Hepatocyte (in vitro differentiated cells): ENCODE data around the gene MICAL3. TPM values are rescaled to one million over a fixed set of nuclear protein-coding genes. Genes with fewer than 3 reads are reported as not detected.

Source experiments
- DNase-seq: peaks from one replicate; pipeline ENCODE4 v3.0.0-alpha.2; 2016; ENCODE audit warnings: low spot score
- H2AFZ ChIP-seq: fragments of 200-600 bp; sonication (generic); 2 replicates; pipeline ENCODE4 v1.6.0; 2016; ENCODE audit warnings: antibody characterized with exemption, mild to moderate bottlenecking
- H3K27ac ChIP-seq: fragments of 200-600 bp; sonication (generic); 2 replicates; pipeline ENCODE4 v1.5.1; 2016; ENCODE audit warnings: mild to moderate bottlenecking
- H3K27me3 ChIP-seq: fragments of 200-600 bp; sonication (generic); 2 replicates; pipeline ENCODE4 v1.6.1; 2016
- H3K36me3 ChIP-seq: fragments of 200-600 bp; sonication (generic); replicated peaks from 2 replicates; pipeline ENCODE4 v1.5.1; 2016; ENCODE audit warnings: low read depth; ENCODE audit not compliant: insufficient read depth
- H3K4me1 ChIP-seq: fragments of 200-600 bp; sonication (generic); 2 replicates; pipeline ENCODE4 v1.5.1; 2016; ENCODE audit warnings: mild to moderate bottlenecking, moderate library complexity; ENCODE audit not compliant: insufficient read depth
- H3K4me2 ChIP-seq: fragments of 200-600 bp; sonication (generic); 2 replicates; pipeline ENCODE4 v1.6.0; 2016
- H3K4me3 ChIP-seq: fragments of 200-600 bp; sonication (generic); 2 replicates; pipeline ENCODE4 v1.5.1; 2016; ENCODE audit warnings: mild to moderate bottlenecking
- H3K79me2 ChIP-seq: fragments of 200-600 bp; sonication (generic); 2 replicates; pipeline ENCODE4 v1.6.0; 2017; ENCODE audit warnings: mild to moderate bottlenecking
- H3K9me2 ChIP-seq: fragments of 200-600 bp; sonication (generic); replicated peaks from 2 replicates; pipeline ENCODE4 v1.6.0; 2017; ENCODE audit warnings: mild to moderate bottlenecking; ENCODE audit not compliant: insufficient read depth
- H3K9me3 ChIP-seq: fragments of 200-600 bp; sonication (generic); 2 replicates; pipeline ENCODE4 v1.5.1; 2016; ENCODE audit warnings: low read depth, mild to moderate bottlenecking
- H4K20me1 ChIP-seq: fragments of 200-600 bp; sonication (generic); 2 replicates; pipeline ENCODE4 v1.6.0; 2016; ENCODE audit warnings: mild to moderate bottlenecking; ENCODE audit not compliant: insufficient read depth, poor library complexity, severe bottlenecking
- EZH2 ChIP-seq: fragments of 200-600 bp; sonication (generic); IDR thresholded peaks from 2 replicates; pipeline ENCODE4 v1.6.1; 2016; ENCODE audit warnings: antibody characterized with exemption, mild to moderate bottlenecking, borderline replicate concordance
- EZH2phosphoT487 ChIP-seq: fragments of 200-600 bp; sonication (generic); IDR thresholded peaks from one replicate; pipeline ENCODE4 v1.6.1; 2018; ENCODE audit warnings: antibody characterized with exemption, mild to moderate bottlenecking, low read depth, moderate library complexity; ENCODE audit not compliant: unreplicated experiment, severe bottlenecking
- WGBS: methylation state at CpG from one replicate; pipeline ENCODE4 v1.1.6; 2016; ENCODE audit warnings: low lambda C conversion rate; ENCODE audit errors: missing lambda C conversion rate; 5-methylcytosine and 5-hydroxymethylcytosine counted together
- polyA plus RNA-seq: library from polyadenylated mRNA; unstranded; fragments of >200 nt; fragmentation: Nextera tagmentation; extraction: Ambion mirVana; gene quantifications from 2 replicates; pipeline ENCODE4 v1.2.1, GENCODE V29; 2016
- total RNA-seq: library from RNA; depleted of rRNA; stranded (reverse); fragments of >200 nt; gene quantifications from 2 replicates; pipeline ENCODE4 v1.2.3, GENCODE V29; 2014
- TF ChIP-seq, protein P1 (sequence below): fragments of 200-600 bp; sonication (generic); IDR thresholded peaks from 2 replicates; pipeline ENCODE4 v1.5.1; 2016; ENCODE audit warnings: antibody characterized with exemption, mild to moderate bottlenecking; ENCODE audit not compliant: poor library complexity

The MICAL3 gene
- total and polyA plus RNA-seq, 2 experiments from 2014 or later, result 4.6 to 22.7 TPM

DNA sequence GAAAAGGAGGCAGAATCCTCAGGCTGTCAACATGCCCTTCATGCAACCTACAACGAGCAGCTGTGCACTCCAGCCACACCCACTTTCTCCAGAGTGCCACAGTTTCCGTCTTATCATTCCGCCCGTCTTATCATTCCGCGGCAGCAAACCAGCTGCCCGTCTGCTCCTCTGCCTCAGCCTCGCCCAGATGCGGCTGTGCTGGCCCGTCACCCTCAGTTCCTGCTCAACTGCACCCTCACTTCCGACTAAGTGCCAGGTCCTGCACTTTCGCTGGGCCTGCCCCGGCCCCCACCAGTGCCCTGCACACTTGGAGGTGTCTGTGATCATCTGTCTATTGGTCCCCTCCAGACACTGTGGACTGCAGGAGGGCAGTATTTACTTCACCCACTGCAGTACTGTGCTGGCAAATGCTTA is 43.7 kb downstream of the MICAL3 start:
- Histone ChIP-seq H3K4me3 (no peak overlapping the region), H3K4me1 (peaks cover 14% of the 10 kb centered on the region), H3K79me2 (peaks cover 76% of the 10 kb centered on the region), H3K27ac (no peak overlapping the region), H3K9me2 (no peaks in the 10 kb centered on the region), H4K20me1 (peaks cover 48% of the 10 kb centered on the region), H3K9me3 (no peaks in the 10 kb centered on the region), H3K4me2 (peak overlapping the region; percentile 66), H2AFZ (no peak overlapping the region), H3K27me3 (no peaks in the 10 kb centered on the region), H3K36me3 (no peaks in the 10 kb centered on the region)
- TF ChIP-seq, protein P1, sequence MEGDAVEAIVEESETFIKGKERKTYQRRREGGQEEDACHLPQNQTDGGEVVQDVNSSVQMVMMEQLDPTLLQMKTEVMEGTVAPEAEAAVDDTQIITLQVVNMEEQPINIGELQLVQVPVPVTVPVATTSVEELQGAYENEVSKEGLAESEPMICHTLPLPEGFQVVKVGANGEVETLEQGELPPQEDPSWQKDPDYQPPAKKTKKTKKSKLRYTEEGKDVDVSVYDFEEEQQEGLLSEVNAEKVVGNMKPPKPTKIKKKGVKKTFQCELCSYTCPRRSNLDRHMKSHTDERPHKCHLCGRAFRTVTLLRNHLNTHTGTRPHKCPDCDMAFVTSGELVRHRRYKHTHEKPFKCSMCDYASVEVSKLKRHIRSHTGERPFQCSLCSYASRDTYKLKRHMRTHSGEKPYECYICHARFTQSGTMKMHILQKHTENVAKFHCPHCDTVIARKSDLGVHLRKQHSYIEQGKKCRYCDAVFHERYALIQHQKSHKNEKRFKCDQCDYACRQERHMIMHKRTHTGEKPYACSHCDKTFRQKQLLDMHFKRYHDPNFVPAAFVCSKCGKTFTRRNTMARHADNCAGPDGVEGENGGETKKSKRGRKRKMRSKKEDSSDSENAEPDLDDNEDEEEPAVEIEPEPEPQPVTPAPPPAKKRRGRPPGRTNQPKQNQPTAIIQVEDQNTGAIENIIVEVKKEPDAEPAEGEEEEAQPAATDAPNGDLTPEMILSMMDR, result no peak
- TF ChIP-seq EZH2, result no peak
- TF ChIP-seq EZH2phosphoT487, result no peak
- peak; percentile 73 for DNase-seq
- WGBS, result 25% methylated on average over 13 of the region's 13 CpGs

DNA sequence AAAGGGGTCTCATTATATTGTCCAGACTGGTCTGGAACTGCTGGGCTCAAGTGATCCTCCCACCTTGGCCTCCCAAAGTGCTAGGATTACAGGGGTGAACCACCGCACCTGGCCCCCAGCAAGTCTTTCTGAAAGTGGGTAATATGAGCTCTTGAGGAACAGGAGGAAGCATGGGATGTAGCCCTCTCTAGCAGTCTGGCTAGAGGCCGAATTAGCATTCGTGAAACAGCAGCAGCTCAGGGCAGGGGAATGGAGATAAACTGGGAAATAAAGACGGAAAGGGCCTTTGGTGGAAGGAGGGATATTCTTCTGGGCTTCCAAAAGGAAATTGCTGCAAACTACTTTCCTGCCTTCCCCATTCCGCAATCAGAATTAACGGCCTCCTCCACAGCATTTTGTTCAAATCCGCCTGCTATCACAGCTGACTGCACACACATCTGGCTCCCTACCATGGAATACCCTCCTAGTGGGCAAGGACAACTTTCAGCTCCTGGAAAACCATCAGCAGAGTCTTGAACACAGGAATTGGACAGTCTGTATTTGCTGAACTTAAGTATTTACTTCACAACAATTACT is 44.3 kb downstream of the MICAL3 start:
- Histone ChIP-seq H3K27ac (no peak overlapping the region), H4K20me1 (peaks cover 48% of the 10 kb centered on the region), H3K9me2 (no peaks in the 10 kb centered on the region), H2AFZ (no peak overlapping the region), H3K79me2 (peaks cover 80% of the 10 kb centered on the region), H3K4me3 (no peak overlapping the region), H3K4me1 (peaks cover 14% of the 10 kb centered on the region), H3K4me2 (peak overlapping the region; percentile 66), H3K27me3 (no peaks in the 10 kb centered on the region), H3K36me3 (no peaks in the 10 kb centered on the region), H3K9me3 (no peaks in the 10 kb centered on the region)
- WGBS, result 76% methylated on average over 7 of the region's 7 CpGs
- no peak for TF ChIP-seq EZH2phosphoT487
- no peak for TF ChIP-seq EZH2
- TF ChIP-seq, protein P1, result no peak
- DNase-seq, result no peak

DNA sequence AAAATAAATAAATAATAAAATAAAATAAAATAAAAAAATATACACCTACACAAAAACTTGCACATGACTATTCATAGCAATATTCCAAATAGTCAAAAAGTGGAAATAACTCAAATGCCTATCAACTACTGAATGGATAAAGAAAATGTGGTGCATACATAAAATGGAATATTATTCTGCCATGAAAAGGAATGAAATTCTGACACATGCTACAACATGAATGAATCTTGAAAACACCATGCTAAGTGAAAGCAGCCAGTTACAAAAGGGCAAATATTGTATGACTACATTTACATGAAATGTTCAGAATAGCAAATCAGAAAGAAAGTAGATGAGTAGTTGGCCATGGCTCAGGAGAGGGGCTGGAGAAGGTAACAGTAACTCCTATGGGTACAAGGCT is 46.3 kb downstream of the MICAL3 start:
- H3K4me3 ChIP-seq, result no peak overlapping the region
- TF ChIP-seq EZH2phosphoT487, result no peak
- no peak for TF ChIP-seq EZH2
- TF ChIP-seq, protein P1, result no peak
- H3K79me2 ChIP-seq, result peaks cover 87% of the 10 kb centered on the region

More for the DNA sequence above, 46.3 kb downstream of the MICAL3 start:
- no peaks in the 10 kb centered on the region for H3K9me2 ChIP-seq
- H3K27me3 ChIP-seq, result no peaks in the 10 kb centered on the region
- no peak for DNase-seq
- no peaks in the 10 kb centered on the region for H3K36me3 ChIP-seq
- H4K20me1 ChIP-seq, result peaks cover 46% of the 10 kb centered on the region
- peaks cover 16% of the 10 kb centered on the region for H3K4me1 ChIP-seq
- no peak overlapping the region for H3K27ac ChIP-seq
- no peak overlapping the region for H2AFZ ChIP-seq
- H3K9me3 ChIP-seq, result no peaks in the 10 kb centered on the region
- H3K4me2 ChIP-seq, result no peak overlapping the region
